ENCODE data around the gene ARPC5L.

The ARPC5L gene

DNA sequence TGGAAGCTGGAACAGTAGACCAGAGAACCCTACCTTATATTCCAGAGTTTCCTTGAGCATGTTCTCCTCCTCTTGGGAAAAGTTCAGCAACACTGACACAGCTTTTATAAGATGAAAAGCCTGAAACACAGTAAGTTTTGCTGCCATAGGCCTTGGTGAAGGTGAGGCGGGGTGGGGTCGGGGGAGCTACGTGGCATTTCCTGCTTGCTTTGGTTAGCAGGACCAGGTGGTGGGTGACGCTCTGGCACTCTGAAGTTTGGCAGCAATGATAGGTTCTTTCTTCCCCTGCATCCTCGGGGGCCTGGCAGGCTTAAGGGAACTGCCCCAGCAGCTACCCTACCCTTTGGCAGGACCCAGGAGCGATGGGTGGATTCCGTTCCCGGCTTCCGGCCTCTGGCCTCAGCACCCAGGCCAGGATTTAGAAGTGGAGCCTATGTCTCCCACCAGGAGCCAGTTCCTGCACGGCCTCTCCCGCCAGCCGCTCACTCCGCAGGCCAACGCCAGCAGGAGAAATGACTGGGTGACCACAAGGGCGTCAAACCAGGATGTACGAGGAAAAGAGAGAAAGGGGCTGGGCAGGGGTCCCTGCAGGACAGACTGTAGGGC lies 19.3 kb downstream of the ARPC5L start:
- H3K27ac ChIP-seq (ENCODE audit: low read length) = no peak overlapping the region
- H3K79me2 ChIP-seq (ENCODE audit: insufficient read depth, low read length) = peaks cover 3% of the 10 kb centered on the region; the same call in 1 of the 2 replicates
- no peaks in the 10 kb centered on the region for H3K27me3 ChIP-seq (ENCODE audit: insufficient read depth, low read length, poor library complexity)
- no peaks in the 10 kb centered on the region for H3K4me1 ChIP-seq (ENCODE audit: insufficient read depth, low read length)
- TF ChIP-seq, protein P1, sequence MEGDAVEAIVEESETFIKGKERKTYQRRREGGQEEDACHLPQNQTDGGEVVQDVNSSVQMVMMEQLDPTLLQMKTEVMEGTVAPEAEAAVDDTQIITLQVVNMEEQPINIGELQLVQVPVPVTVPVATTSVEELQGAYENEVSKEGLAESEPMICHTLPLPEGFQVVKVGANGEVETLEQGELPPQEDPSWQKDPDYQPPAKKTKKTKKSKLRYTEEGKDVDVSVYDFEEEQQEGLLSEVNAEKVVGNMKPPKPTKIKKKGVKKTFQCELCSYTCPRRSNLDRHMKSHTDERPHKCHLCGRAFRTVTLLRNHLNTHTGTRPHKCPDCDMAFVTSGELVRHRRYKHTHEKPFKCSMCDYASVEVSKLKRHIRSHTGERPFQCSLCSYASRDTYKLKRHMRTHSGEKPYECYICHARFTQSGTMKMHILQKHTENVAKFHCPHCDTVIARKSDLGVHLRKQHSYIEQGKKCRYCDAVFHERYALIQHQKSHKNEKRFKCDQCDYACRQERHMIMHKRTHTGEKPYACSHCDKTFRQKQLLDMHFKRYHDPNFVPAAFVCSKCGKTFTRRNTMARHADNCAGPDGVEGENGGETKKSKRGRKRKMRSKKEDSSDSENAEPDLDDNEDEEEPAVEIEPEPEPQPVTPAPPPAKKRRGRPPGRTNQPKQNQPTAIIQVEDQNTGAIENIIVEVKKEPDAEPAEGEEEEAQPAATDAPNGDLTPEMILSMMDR (IDR thresholded peaks at IDR 0.05; ENCODE audit: borderline replicate concordance, extremely low read depth, low read length, poor library complexity, severe bottlenecking) = no peak
- TF ChIP-seq EZH2 (IDR thresholded peaks at IDR 0.05; ENCODE audit: borderline replicate concordance, low read depth, low read length, severe bottlenecking) = no peak
- DNase-seq (no peak), ATAC-seq (ENCODE audit: insufficient read depth, low read depth) (no peak)
- no peaks in the 10 kb centered on the region for H3K9me3 ChIP-seq (ENCODE audit: insufficient read depth, low read length, severe bottlenecking)
- no peak overlapping the region for H3K4me2 ChIP-seq (ENCODE audit: insufficient read depth, low read length)
- H4K20me1 ChIP-seq (ENCODE audit: insufficient read depth, low read length) = peaks cover 20% of the 10 kb centered on the region
- no peak overlapping the region for H3K4me3 ChIP-seq (ENCODE audit: low read depth in 1 of 2, low read length in 2 of 2)
- no peak overlapping the region for H3K9ac ChIP-seq (ENCODE audit: low read depth, low read length)
- H3K36me3 ChIP-seq (ENCODE audit: insufficient read depth, low read length) = peaks cover 60% of the 10 kb centered on the region
- no peak overlapping the region for H2AFZ ChIP-seq (ENCODE audit: low read depth, low read length)

DNA sequence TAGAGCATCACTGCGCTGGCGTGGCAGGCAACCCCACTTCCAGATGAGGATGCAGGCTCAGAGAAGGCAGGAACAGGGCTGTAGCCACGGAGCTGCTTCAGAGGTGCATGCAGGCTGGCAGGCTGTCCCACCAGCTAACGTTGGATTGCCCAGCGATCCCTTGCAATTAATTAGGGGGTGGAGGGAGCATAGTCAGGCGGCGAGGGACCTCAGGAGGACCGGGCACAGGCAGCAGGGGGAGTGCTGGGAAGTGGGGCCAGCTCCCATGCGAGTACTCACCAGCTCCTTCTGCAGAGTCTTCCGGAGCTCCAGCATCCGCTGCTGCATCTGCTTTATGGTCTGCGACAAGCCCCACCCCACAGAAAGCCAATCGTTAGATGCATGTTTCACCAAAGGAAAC lies 20.3 kb downstream of the ARPC5L start:
- H3K4me3 ChIP-seq (ENCODE audit: low read depth in 1 of 2, low read length in 2 of 2) = no peak overlapping the region
- H2AFZ ChIP-seq (ENCODE audit: low read depth, low read length) = no peak overlapping the region
- peaks cover 60% of the 10 kb centered on the region for H3K36me3 ChIP-seq (ENCODE audit: insufficient read depth, low read length)
- no peak overlapping the region for H3K4me2 ChIP-seq (ENCODE audit: insufficient read depth, low read length)
- H3K9ac ChIP-seq (ENCODE audit: low read depth, low read length) = no peak overlapping the region
- H3K27me3 ChIP-seq (ENCODE audit: insufficient read depth, low read length, poor library complexity) = no peaks in the 10 kb centered on the region
- peaks cover 12% of the 10 kb centered on the region for H4K20me1 ChIP-seq (ENCODE audit: insufficient read depth, low read length)
- H3K4me1 ChIP-seq (ENCODE audit: insufficient read depth, low read length) = no peaks in the 10 kb centered on the region
- no peak for TF ChIP-seq EZH2 (IDR thresholded peaks at IDR 0.05; ENCODE audit: borderline replicate concordance, low read depth, low read length, severe bottlenecking)
- TF ChIP-seq, protein P1 (IDR thresholded peaks at IDR 0.05; ENCODE audit: borderline replicate concordance, extremely low read depth, low read length, poor library complexity, severe bottlenecking) = no peak
- no peaks in the 10 kb centered on the region for H3K79me2 ChIP-seq (ENCODE audit: insufficient read depth, low read length)
- ATAC-seq (ENCODE audit: insufficient read depth, low read depth) = no peak
- DNase-seq = no peak
- H3K9me3 ChIP-seq (ENCODE audit: insufficient read depth, low read length, severe bottlenecking) = no peaks in the 10 kb centered on the region
- H3K27ac ChIP-seq (ENCODE audit: low read length) = no peak overlapping the region

DNA sequence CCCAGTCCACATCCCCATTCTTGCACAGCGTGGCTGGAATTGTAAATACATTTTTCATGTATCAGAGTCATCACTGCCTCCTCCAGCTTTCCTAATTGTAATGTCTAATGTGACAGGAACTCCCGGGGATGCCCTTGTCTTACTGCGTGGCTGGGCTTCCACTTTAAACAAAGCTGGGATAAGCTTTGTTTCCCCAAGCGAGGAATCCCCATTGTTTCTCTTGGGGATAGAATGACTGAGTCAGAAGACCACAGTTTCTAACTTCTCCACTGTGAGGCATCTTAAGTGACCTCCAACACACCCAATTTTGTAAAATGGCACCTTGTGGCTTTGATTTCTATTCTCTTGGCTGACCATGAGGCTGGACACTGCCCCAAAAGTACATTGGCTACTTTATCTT lies 22.4 kb downstream of the ARPC5L start:
- ATAC-seq (ENCODE audit: insufficient read depth, low read depth) (no peak), DNase-seq (no peak)
- Histone ChIP-seq H3K27me3 (ENCODE audit: insufficient read depth, low read length, poor library complexity) (no peaks in the 10 kb centered on the region), H3K4me1 (ENCODE audit: insufficient read depth, low read length) (no peaks in the 10 kb centered on the region), H3K36me3 (ENCODE audit: insufficient read depth, low read length) (peaks cover 57% of the 10 kb centered on the region), H3K4me2 (ENCODE audit: insufficient read depth, low read length) (no peak overlapping the region), H3K27ac (ENCODE audit: low read length) (no peak overlapping the region), H3K9ac (ENCODE audit: low read depth, low read length) (no peak overlapping the region), H3K4me3 (ENCODE audit: low read depth in 1 of 2, low read length in 2 of 2) (no peak overlapping the region), H3K79me2 (ENCODE audit: insufficient read depth, low read length) (no peaks in the 10 kb centered on the region), H3K9me3 (ENCODE audit: insufficient read depth, low read length, severe bottlenecking) (no peaks in the 10 kb centered on the region), H4K20me1 (ENCODE audit: insufficient read depth, low read length) (no peaks in the 10 kb centered on the region), H2AFZ (ENCODE audit: low read depth, low read length) (no peak overlapping the region)
- no peak for TF ChIP-seq EZH2 (IDR thresholded peaks at IDR 0.05; ENCODE audit: borderline replicate concordance, low read depth, low read length, severe bottlenecking)
- TF ChIP-seq, protein P1 (IDR thresholded peaks at IDR 0.05; ENCODE audit: borderline replicate concordance, extremely low read depth, low read length, poor library complexity, severe bottlenecking) = no peak

All from DND-41 (cell line).